ENCODE data around the gene TTLL11. TPM values are rescaled to one million over a fixed set of nuclear protein-coding genes. Genes with fewer than 3 reads are reported as not detected.
A peak's percentile ranks its signal among the peaks of the same experiment; 100 is the strongest.

TTLL11 gene
- total and polyA plus RNA-seq, 2 experiments from 2014 or later = 0.57 to 1.4 TPM

GRCh38 chr9:122031157-122031556 lies 62.0 kb downstream of the TTLL11 start:
- peaks cover 19% of the 10 kb centered on the region for H3K4me1 Mint-ChIP-seq
- Histone ChIP-seq H3K9me2 (ENCODE audit: insufficient read depth) (no peaks in the 10 kb centered on the region), H3F3A (replicated peaks; ENCODE audit: low read depth) (no peaks in the 10 kb centered on the region), H3K4me2 (no peak overlapping the region), H3K36me3 (ENCODE audit: insufficient read depth) (no peaks in the 10 kb centered on the region), H2AFZ (0 out of 2 replicates have a peak overlapping the region, but pooled peaks have one; percentile 33), H3K27ac (ENCODE audit: low read depth) (no peak overlapping the region), H3K27me3 (ENCODE audit: insufficient read depth) (no peaks in the 10 kb centered on the region), H3K4me3 (no peak overlapping the region), H3K79me2 (replicated peaks; ENCODE audit: insufficient read depth) (no peaks in the 10 kb centered on the region), H4K20me1 (replicated peaks; ENCODE audit: insufficient read depth) (no peaks in the 10 kb centered on the region), H3K4me1 (ENCODE audit: insufficient read depth) (no peaks in the 10 kb centered on the region)
- TF ChIP-seq CREB1 (CRISPR knock-in tag; IDR thresholded peaks at IDR 0.05; ENCODE audit: low read depth) (no peak), NANOG (IDR thresholded peaks at IDR 0.05; ENCODE audit: borderline replicate concordance) (no peak), ETS1 (IDR thresholded peaks at IDR 0.05) (no peak), ZNF462 (CRISPR knock-in tag; IDR thresholded peaks at IDR 0.05) (no peak), EZH2phosphoT487 (IDR thresholded peaks at IDR 0.05; ENCODE audit: unreplicated experiment) (no peak), ZNF331 (CRISPR knock-in tag; IDR thresholded peaks at IDR 0.05; ENCODE audit: low read depth) (no peak), STAT1 (IDR thresholded peaks at IDR 0.05; ENCODE audit: unreplicated experiment) (no peak), CTCF (conservative IDR thresholded peaks at IDR 0.05; ENCODE audit: low read depth in 2 of 2) (no peak), EZH2 (IDR thresholded peaks at IDR 0.05; ENCODE audit: low read depth, unreplicated experiment) (no peak), JUNB (IDR thresholded peaks at IDR 0.05; ENCODE audit: unreplicated experiment) (no peak), ZNF114 (CRISPR knock-in tag; IDR thresholded peaks at IDR 0.05) (no peak), REST (IDR thresholded peaks at IDR 0.05; ENCODE audit: unreplicated experiment) (no peak), POLR2AphosphoS5 (IDR thresholded peaks at IDR 0.05; ENCODE audit: low read depth) (no peak)
- no peak overlapping the region for H3K27ac Mint-ChIP-seq
- DNase-seq (ENCODE audit: low spot score) (no peak), ATAC-seq (no peak)
- peaks cover 13% of the 10 kb centered on the region for H3K27me3 Mint-ChIP-seq (ENCODE audit: insufficient read depth, low read depth, poor library complexity)
- no peaks in the 10 kb centered on the region for H3K9me3 Mint-ChIP-seq
- no peaks in the 10 kb centered on the region for H3K36me3 Mint-ChIP-seq (ENCODE audit: low read depth)
- H3K4me3 Mint-ChIP-seq = no peak overlapping the region
